ENCODE results near the gene NOL8.

DNA sequence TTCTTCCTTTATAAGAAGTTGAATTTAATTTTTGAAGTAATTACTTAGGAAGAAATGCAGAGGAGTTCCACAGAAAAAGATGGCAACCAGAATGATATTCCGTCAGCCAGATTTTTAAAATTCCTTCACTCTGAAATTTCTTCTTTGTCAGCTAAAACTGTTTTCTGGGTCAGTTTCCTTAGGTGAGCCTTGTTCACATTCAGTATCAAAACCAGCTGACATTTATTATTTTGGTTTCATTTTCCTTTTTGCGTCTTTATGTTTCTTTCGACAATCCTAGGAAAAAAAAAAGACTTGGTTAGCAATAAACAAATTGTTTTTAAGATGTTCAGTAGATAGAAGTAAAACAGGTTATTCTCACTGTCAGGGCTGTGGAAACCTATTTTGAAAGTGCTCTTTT lies 27.5 kb downstream of the NOL8 start:
- TF ChIP-seq CTCF (IDR thresholded peaks at IDR 0.05) = no peak
- no peak for TF ChIP-seq POLR2AphosphoS5 (IDR thresholded peaks at IDR 0.05; ENCODE audit: low read depth, low read length)

Data from Panc1 (cell line).